Adrenal gland (tissue), 12 donors: ENCODE results near the gene SRRM2. TPM values are rescaled to one million over a fixed set of nuclear protein-coding genes. Genes with fewer than 3 reads are reported as not detected.

Experiments used
- DNase-seq, 7 donors: peaks; one replicate each; pipeline ENCODE4 v3.0.0-alpha.2; 2019 to 2020
- H3K27ac ChIP-seq, 5 donors: fragments of 200-600 bp; sonication (generic) in 4 of 5; 1 replicate in 3 of 5; 2 replicates in 2 of 5; pipeline versions ENCODE4 v1.5.1 to v1.8.0; 2016 to 2020; ENCODE audit warnings: mild to moderate bottlenecking in 1 of 5
- H3K27me3 ChIP-seq: fragments of 200-600 bp; 2 replicates; pipeline ENCODE4 v1.8.0; 2021
- H3K36me3 ChIP-seq, 2 donors: fragments of 200-600 bp; replicated peaks in 1 of 2; 1 replicate in 1 of 2; 2 replicates in 1 of 2; pipeline versions ENCODE4 v1.5.1 to v1.8.0; 2018 to 2022
- H3K4me1 ChIP-seq, 2 donors: fragments of 200-600 bp; replicated peaks in 1 of 2; 1 replicate in 1 of 2; 2 replicates in 1 of 2; pipeline versions ENCODE4 v1.5.1 to v1.8.0; 2018 to 2021
- H3K4me3 ChIP-seq, 4 donors: fragments of 200-600 bp; sonication (generic) in 3 of 4; one replicate each; pipeline ENCODE4 v1.5.1; 2016 to 2018
- H3K9me3 ChIP-seq, 3 donors: fragments of 200-600 bp; sonication (generic) in 1 of 3; replicated peaks in 1 of 3; 1 replicate in 2 of 3; 2 replicates in 1 of 3; pipeline versions ENCODE4 v1.5.1 to v1.8.0; 2016 to 2021
- POLR2A ChIP-seq, 2 donors: fragments of 450-650 bp; IDR thresholded peaks; one replicate each; pipeline ENCODE4 v1.6.1; 2017; ENCODE audit warnings: antibody characterized with exemption in 2 of 2, mild to moderate bottlenecking in 2 of 2, moderate library complexity in 1 of 2
- WGBS, 4 donors: extraction: QIAGEN DNeasy Blood & Tissue Kit in 2 of 4; methylation state at CpG; one replicate each; pipeline versions ENCODE4 v1.1.5 to v1.1.7; 2013 to 2017; 5-methylcytosine and 5-hydroxymethylcytosine counted together
- intact Hi-C, 2 donors: fragments of 100-400 bp; cut with DNase I; formaldehyde crosslinking; loops; one replicate each; pipeline versions ENCODE4 v1.14.1 to v1.15.0; 2022 to 2023
- polyA plus RNA-seq, 3 donors: library from polyadenylated mRNA; stranded (reverse); fragments of 200-250 nt in 2 of 3; fragments of 350-450 nt in 1 of 3; fragmentation: Illumina TruSeq in 1 of 3; extraction: RNeasy Lipid Tissue Mini Kit (QIAGEN cat#74804) in 1 of 3; gene quantifications; one replicate each; pipeline ENCODE4 v1.2.3, GENCODE V29; 2013 to 2014
- small RNA-seq, 2 donors: library from RNA; depleted of rRNA; stranded (forward); fragments of <200 nt; gene quantifications; one replicate each; pipeline ENCODE3, GENCODE V24; 2016
- total RNA-seq, 9 donors: library from RNA; depleted of rRNA in 4 of 9; stranded (reverse); fragments of >200 nt in 4 of 9; fragments of 120-200 nt in 1 of 9; fragmentation: NEBNext Ultra II Directional in 1 of 9; extraction: Animal tissue kit (Norgen Biotek cat#: 25700) in 1 of 9; gene quantifications; one replicate each; pipeline versions ENCODE4 v1.1.0 to v1.2.4, GENCODE V29; 2013 to 2023
- TF ChIP-seq, protein P1 (sequence below), 6 experiments: fragments of 450-650 bp in 4 of 6; fragments of 200-600 bp in 2 of 6; sonication (generic) in 1 of 6; IDR thresholded peaks; 1 replicate in 5 of 6; 2 replicates in 1 of 6; pipeline versions ENCODE4 v1.5.1 to v1.8.0; 2016 to 2021; ENCODE audit warnings: antibody characterized with exemption in 6 of 6, mild to moderate bottlenecking in 2 of 6, moderate library complexity in 1 of 6
- donor health status: healthy with polysubstance abuse.
- donor health status: Bipolar disorder and iron deficiency.
- donor health status: DM: yes; HTN: yes; CAD: no.
- donor health status: DM: no; HTN: no; CAD: no.
- donor health status: DM: no; HTN: no; CAD: no.
- donor health status: DM: yes; HTN: yes; CAD: no.

The SRRM2 gene
- total and polyA plus RNA-seq, 12 donors, result 81.7 to 3,120 (median 328) TPM

DNA sequence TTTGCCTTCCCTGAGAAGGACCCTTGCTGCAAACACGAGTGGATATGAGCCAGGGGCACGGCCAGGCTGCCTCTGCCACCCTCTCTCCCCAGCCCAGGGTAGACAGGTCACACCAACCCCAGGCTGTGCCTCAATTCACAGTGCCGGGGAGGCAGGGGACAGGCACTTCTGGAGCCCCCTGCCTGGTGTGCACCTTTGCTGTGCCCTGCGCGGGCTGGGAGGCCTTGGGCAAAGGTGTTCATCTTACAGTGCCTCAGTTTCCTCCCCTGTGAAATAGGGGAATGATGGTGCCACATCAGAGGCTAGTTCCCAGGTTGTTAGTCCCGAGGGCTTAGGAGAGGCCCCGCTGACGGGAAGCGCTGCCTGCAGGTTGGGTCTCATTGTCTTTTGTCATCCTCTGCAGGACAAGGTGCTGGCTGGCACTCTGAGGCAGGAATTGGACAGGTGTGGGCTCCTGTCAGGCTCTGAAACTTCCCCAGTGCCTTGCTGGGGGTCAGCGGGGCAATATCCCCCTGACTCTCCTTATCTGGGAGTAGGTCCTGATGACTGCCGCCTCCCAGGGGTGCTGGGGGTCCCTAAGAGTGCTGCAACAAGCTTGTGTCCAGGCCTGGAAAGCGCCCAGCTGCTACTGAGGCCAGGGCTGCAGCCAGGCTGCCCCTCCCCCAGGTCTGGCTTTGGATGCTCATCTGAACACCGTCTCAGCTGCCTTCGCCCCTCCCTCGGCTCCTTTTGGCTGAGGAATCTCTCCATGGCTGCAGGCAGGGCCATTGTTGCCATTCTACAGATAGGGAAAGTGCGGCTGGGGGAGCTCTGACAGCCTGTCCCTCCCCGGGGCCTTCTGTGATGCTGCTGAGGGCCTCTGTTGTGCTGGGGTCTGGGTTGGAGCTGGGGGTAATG, 67.7 kb downstream of the SRRM2 start:
- Histone ChIP-seq H3K27me3 (no peaks in the 10 kb centered on the region), H3K36me3 (no peaks in the 10 kb centered on the region), H3K9me3 (no peaks in the 10 kb centered on the region), H3K27ac (no peak overlapping the region), H3K4me3 (no peak overlapping the region), H3K4me1 (no peaks in the 10 kb centered on the region)
- 64 to 78% (median 69%) methylated on average over 9 to 17 of the region's 17 CpGs for WGBS, 4 donors
- TF ChIP-seq, protein P1, sequence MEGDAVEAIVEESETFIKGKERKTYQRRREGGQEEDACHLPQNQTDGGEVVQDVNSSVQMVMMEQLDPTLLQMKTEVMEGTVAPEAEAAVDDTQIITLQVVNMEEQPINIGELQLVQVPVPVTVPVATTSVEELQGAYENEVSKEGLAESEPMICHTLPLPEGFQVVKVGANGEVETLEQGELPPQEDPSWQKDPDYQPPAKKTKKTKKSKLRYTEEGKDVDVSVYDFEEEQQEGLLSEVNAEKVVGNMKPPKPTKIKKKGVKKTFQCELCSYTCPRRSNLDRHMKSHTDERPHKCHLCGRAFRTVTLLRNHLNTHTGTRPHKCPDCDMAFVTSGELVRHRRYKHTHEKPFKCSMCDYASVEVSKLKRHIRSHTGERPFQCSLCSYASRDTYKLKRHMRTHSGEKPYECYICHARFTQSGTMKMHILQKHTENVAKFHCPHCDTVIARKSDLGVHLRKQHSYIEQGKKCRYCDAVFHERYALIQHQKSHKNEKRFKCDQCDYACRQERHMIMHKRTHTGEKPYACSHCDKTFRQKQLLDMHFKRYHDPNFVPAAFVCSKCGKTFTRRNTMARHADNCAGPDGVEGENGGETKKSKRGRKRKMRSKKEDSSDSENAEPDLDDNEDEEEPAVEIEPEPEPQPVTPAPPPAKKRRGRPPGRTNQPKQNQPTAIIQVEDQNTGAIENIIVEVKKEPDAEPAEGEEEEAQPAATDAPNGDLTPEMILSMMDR (IDR thresholded peaks at IDR 0.05), result no peak
- no peak for TF ChIP-seq POLR2A (IDR thresholded peaks at IDR 0.05)
- DNase-seq, result peak in 1 of 7 donors; percentile 4
- intact Hi-C loops, result no loop called here

Small RNAs within 50 kb of the gene (small RNA-seq; reads per million reads assigned to genes)
- gene SNORA3C, result 0 to 0.12 reads per million in 2 donors

Other genes starting within 250 kb of the SRRM2 start
- 100 to 1,000 TPM in 4 of 9 donors, 10 to 100 TPM in 5; 26.5 to 318 (median 94.3) TPM for gene ATP6V0C, start 238.7 kb upstream of the SRRM2 start, total RNA-seq
- 100 to 1,000 TPM in 2 of 3 donors, 10 to 100 TPM in 1; 64.4 to 236 (median 172) TPM for gene ATP6V0C, start 238.7 kb upstream of the SRRM2 start, polyA plus RNA-seq
- 100 to 1,000 TPM in 1 of 9 donors, 10 to 100 TPM in 8; 21.9 to 131 (median 65.2) TPM for gene AMDHD2, start 232.3 kb upstream of the SRRM2 start, total RNA-seq
- 100 to 1,000 TPM in 1 of 3 donors, 10 to 100 TPM in 1, 1 to 10 TPM in 1; 3.1 to 131 (median 54.6) TPM for gene AMDHD2, start 232.3 kb upstream of the SRRM2 start, polyA plus RNA-seq
- under 1 TPM in 1 of 9 donors, not detected in 8; 0.11 TPM for gene CEMP1, start 221.2 kb upstream of the SRRM2 start, total RNA-seq
- gene CEMP1, start 221.2 kb upstream of the SRRM2 start, polyA plus RNA-seq, result 1 to 10 TPM in 2 of 3 donors, not detected in 1; 1.3 to 1.4 TPM
- gene PDPK1, start 214.6 kb upstream of the SRRM2 start, total RNA-seq, result 10 to 100 TPM; 23.9 to 68.0 (median 42.2) TPM
- 10 to 100 TPM; 28.9 to 69.7 (median 31.0) TPM for gene PDPK1, start 214.6 kb upstream of the SRRM2 start, polyA plus RNA-seq
- 10 to 100 TPM; 14.0 to 81.5 (median 18.8) TPM for gene KCTD5, start 70.1 kb upstream of the SRRM2 start, total RNA-seq
- gene KCTD5, start 70.1 kb upstream of the SRRM2 start, polyA plus RNA-seq, result 10 to 100 TPM; 11.0 to 21.8 (median 13.4) TPM
- 1 to 10 TPM in 5 of 9 donors, under 1 TPM in 3, not detected in 1; 0.33 to 2.1 (median 1.4) TPM for gene PRSS27, start 32.4 kb upstream of the SRRM2 start, total RNA-seq
- gene PRSS27, start 32.4 kb upstream of the SRRM2 start, polyA plus RNA-seq, result 1 to 10 TPM in 2 of 3 donors, not detected in 1; 2.6 to 2.7 TPM
- 100 to 1,000 TPM in 8 of 9 donors, 10 to 100 TPM in 1; 98.2 to 730 (median 323) TPM for gene ELOB, start 24.6 kb downstream of the SRRM2 start, total RNA-seq
- 1,000 to 10,000 TPM in 1 of 3 donors, 100 to 1,000 TPM in 1, 10 to 100 TPM in 1; 72.7 to 1,030 (median 891) TPM for gene ELOB, start 24.6 kb downstream of the SRRM2 start, polyA plus RNA-seq
- not detected for gene PRSS33, start 34.9 kb downstream of the SRRM2 start, total RNA-seq
- not detected for gene PRSS33, start 34.9 kb downstream of the SRRM2 start, polyA plus RNA-seq
- not detected for gene PRSS41, start 45.8 kb downstream of the SRRM2 start, total RNA-seq
- gene PRSS41, start 45.8 kb downstream of the SRRM2 start, polyA plus RNA-seq, result not detected
- gene PRSS21, start 64.6 kb downstream of the SRRM2 start, total RNA-seq, result under 1 TPM in 3 of 9 donors, not detected in 6; 0.72 to 0.88 (median 0.83) TPM
- 1 to 10 TPM in 1 of 3 donors, under 1 TPM in 2; 0.20 to 2.6 (median 0.98) TPM for gene PRSS21, start 64.6 kb downstream of the SRRM2 start, polyA plus RNA-seq
- gene ZG16B, start 77.7 kb downstream of the SRRM2 start, total RNA-seq, result 100 to 1,000 TPM in 1 of 9 donors, 1 to 10 TPM in 3, under 1 TPM in 3, not detected in 2; 0.41 to 119 (median 1.2) TPM
- under 1 TPM in 2 of 3 donors, not detected in 1; 0.35 to 0.81 TPM for gene ZG16B, start 77.7 kb downstream of the SRRM2 start, polyA plus RNA-seq
- under 1 TPM in 2 of 9 donors, not detected in 7; 0.32 to 0.41 TPM for gene PRSS22, start 105.5 kb downstream of the SRRM2 start, total RNA-seq
- gene PRSS22, start 105.5 kb downstream of the SRRM2 start, polyA plus RNA-seq, result under 1 TPM in 1 of 3 donors, not detected in 2; 0.07 TPM
- gene FLYWCH2, start 130.6 kb downstream of the SRRM2 start, total RNA-seq, result 100 to 1,000 TPM in 4 of 9 donors, 10 to 100 TPM in 5; 28.8 to 232 (median 69.9) TPM
- 10 to 100 TPM; 16.7 to 87.1 (median 49.5) TPM for gene FLYWCH2, start 130.6 kb downstream of the SRRM2 start, polyA plus RNA-seq
- 10 to 100 TPM; 13.6 to 89.8 (median 46.4) TPM for gene FLYWCH1, start 159.3 kb downstream of the SRRM2 start, total RNA-seq
- gene FLYWCH1, start 159.3 kb downstream of the SRRM2 start, polyA plus RNA-seq, result 10 to 100 TPM in 2 of 3 donors, 1 to 10 TPM in 1; 3.3 to 79.7 (median 55.6) TPM
- not detected for gene KREMEN2, start 211.6 kb downstream of the SRRM2 start, total RNA-seq
- gene KREMEN2, start 211.6 kb downstream of the SRRM2 start, polyA plus RNA-seq, result not detected
- gene PAQR4, start 216.7 kb downstream of the SRRM2 start, total RNA-seq, result 10 to 100 TPM in 7 of 9 donors, 1 to 10 TPM in 2; 7.4 to 17.0 (median 13.2) TPM
- 10 to 100 TPM in 1 of 3 donors, 1 to 10 TPM in 2; 4.1 to 14.6 (median 8.1) TPM for gene PAQR4, start 216.7 kb downstream of the SRRM2 start, polyA plus RNA-seq
- gene PKMYT1, start 227.8 kb downstream of the SRRM2 start, total RNA-seq, result 1 to 10 TPM in 8 of 9 donors, under 1 TPM in 1; 0.46 to 7.0 (median 2.9) TPM
- 1 to 10 TPM; 1.0 to 3.7 (median 2.0) TPM for gene PKMYT1, start 227.8 kb downstream of the SRRM2 start, polyA plus RNA-seq